HCT116 (cell line): Measurements from ENCODE around the gene MSI2. TPM values are rescaled to one million over a fixed set of nuclear protein-coding genes. Genes with fewer than 3 reads are reported as not detected.

Experiments
- ATAC-seq: fragments of 200-7000 bp; cut with Tn5 transposase; 2 replicates; pipeline ENCODE4 v1.9.1; 2020; ENCODE audit warnings: mild to moderate bottlenecking, moderate library complexity
- BruUV-seq: library from RNA; stranded (reverse); fragments of 400-500 nt; replicated peaks from 2 replicates; lab custom pipeline; 2021; lab: Mats Ljungman, UMichigan
- CTCF ChIA-PET: fragments of 300-600 bp; sonication (Branson Sonifier 250); formaldehyde crosslinking; loops from one replicate; lab custom pipeline; 2021; ENCODE audit warnings: antibody characterized with exemption; lab: Charles Lee
- POLR2A ChIA-PET: fragments of 300-600, 350-600 bp; sonication (Branson Sonifier 250); formaldehyde crosslinking; loops from one replicate; lab custom pipeline; 2021; ENCODE audit warnings: antibody characterized with exemption; lab: Charles Lee
- RAD21 ChIA-PET, 2 experiments: fragments of 300-600 bp; sonication (Branson Sonifier 250); formaldehyde crosslinking; loops; one replicate each; lab custom pipeline; 2023; ENCODE audit warnings: low total read pairs in 2 of 2; ENCODE audit not compliant: uncharacterized antibody in 2 of 2, unreplicated experiment in 2 of 2, low non-redundant PET in 1 of 2; lab: Charles Lee
- DNase-seq: peaks from one replicate; pipeline ENCODE4 v3.0.0-alpha.2; 2010; ENCODE audit warnings: low read depth, low spot score
- H2AFZ ChIP-seq: fragments of 200-600 bp; shearing (Covaris generic), sonication (generic); 2 replicates; pipeline ENCODE4 v1.6.1; 2017; ENCODE audit warnings: low read depth, mixed run types, mixed read lengths, antibody characterized with exemption, low read length; ENCODE audit not compliant: poor library complexity, severe bottlenecking
- H3K27ac ChIP-seq: 2 replicates; pipeline ENCODE4 v1.5.1; 2012; ENCODE audit warnings: low read depth, low read length
- H3K27me3 ChIP-seq: fragments of 200-600 bp; sonication (generic); 2 replicates; pipeline ENCODE4 v1.6.1; 2016; ENCODE audit warnings: mixed run types, low read length, mixed read lengths; ENCODE audit not compliant: insufficient read depth
- H3K36me3 ChIP-seq, 2 experiments: fragments of 200-500 bp in 1 of 2; fragments of 200-600 bp in 1 of 2; sonication (Bioruptor generic) in 1 of 2; sonication (generic) in 1 of 2; 2 replicates each; pipeline versions ENCODE4 v1.5.1 to v1.6.1; 2014 to 2016; ENCODE audit warnings: low read length in 2 of 2, inconsistent platforms in 1 of 2, mixed read lengths in 1 of 2, mixed run types in 1 of 2; ENCODE audit not compliant: insufficient read depth in 2 of 2, control insufficient read depth in 1 of 2
- H3K4me1 ChIP-seq, 2 experiments: fragments of 200-600 bp in 1 of 2; sonication (generic) in 1 of 2; 2 replicates each; pipeline versions ENCODE4 v1.5.1 to v1.6.1; 2012 to 2017; ENCODE audit warnings: low read length in 2 of 2, inconsistent platforms in 1 of 2, mild to moderate bottlenecking in 1 of 2, mixed read lengths in 1 of 2, mixed run types in 1 of 2, moderate library complexity in 1 of 2; ENCODE audit not compliant: insufficient read depth in 2 of 2, control insufficient read depth in 1 of 2
- H3K4me2 ChIP-seq: fragments of 200-600 bp; sonication (generic); 2 replicates; pipeline ENCODE4 v1.6.1; 2017; ENCODE audit warnings: mixed run types, low read length, mixed read lengths
- H3K4me3 ChIP-seq, 2 experiments: fragments of 200-600 bp in 1 of 2; sonication (generic) in 1 of 2; replicated peaks in 1 of 2; 2 replicates each; pipeline ENCODE4 v1.5.1; 2011 to 2016; ENCODE audit warnings: low read length in 2 of 2, control low read depth in 1 of 2, low read depth in 1 of 2, mild to moderate bottlenecking in 1 of 2, mixed read lengths in 1 of 2, mixed run types in 1 of 2
- H3K79me2 ChIP-seq: fragments of 200-600 bp; sonication (generic); 2 replicates; pipeline ENCODE4 v1.6.1; 2017; ENCODE audit warnings: mild to moderate bottlenecking, mixed run types, low read length, moderate library complexity, mixed read lengths; ENCODE audit not compliant: insufficient read depth
- H3K9ac ChIP-seq: fragments of 200-600 bp; sonication (generic); 2 replicates; pipeline ENCODE4 v1.6.1; 2016; ENCODE audit warnings: low read length, mixed read lengths
- H3K9me2 ChIP-seq: fragments of 200-600 bp; sonication (generic), shearing (Covaris generic); 2 replicates; pipeline ENCODE4 v1.6.1; 2017; ENCODE audit warnings: mixed run types, mild to moderate bottlenecking, moderate library complexity; ENCODE audit not compliant: insufficient read depth
- H3K9me3 ChIP-seq, 2 experiments: fragments of 200-500 bp in 1 of 2; fragments of 200-600 bp in 1 of 2; sonication (Bioruptor generic) in 1 of 2; sonication (generic) in 1 of 2; 2 replicates each; pipeline ENCODE4 v1.6.1; 2014 to 2017; ENCODE audit warnings: low read length in 2 of 2, mixed read lengths in 2 of 2, inconsistent platforms in 1 of 2, low read depth in 1 of 2, mild to moderate bottlenecking in 1 of 2, mixed run types in 1 of 2, moderate library complexity in 1 of 2; ENCODE audit not compliant: control insufficient read depth in 1 of 2, insufficient read depth in 1 of 2
- H4K20me1 ChIP-seq: fragments of 200-600 bp; sonication (generic), shearing (Covaris generic); 2 replicates; pipeline ENCODE4 v1.6.1; 2017; ENCODE audit warnings: mixed run types, mild to moderate bottlenecking, moderate library complexity; ENCODE audit not compliant: insufficient read depth
- CEBPB ChIP-seq: IDR thresholded peaks from 2 replicates; pipeline ENCODE4 v1.6.1; 2012; ENCODE audit warnings: low read depth
- JUND ChIP-seq: IDR thresholded peaks from 2 replicates; pipeline ENCODE4 v1.6.1; 2012
- POLR2A ChIP-seq: IDR thresholded peaks from 2 replicates; pipeline ENCODE4 v1.7.0; 2011; ENCODE audit warnings: borderline replicate concordance; ENCODE audit not compliant: insufficient read depth, insufficient read length; ENCODE audit errors: extremely low read depth
- REST ChIP-seq: IDR thresholded peaks from 2 replicates; pipeline ENCODE4 v1.6.1; 2012; ENCODE audit warnings: low read depth
- SRF ChIP-seq: IDR thresholded peaks from 2 replicates; pipeline ENCODE4 v1.6.1; 2012; ENCODE audit warnings: low read depth
- TCF7L2 ChIP-seq: IDR thresholded peaks from 2 replicates; pipeline ENCODE4 v1.7.0; 2011; ENCODE audit warnings: borderline replicate concordance, inconsistent platforms; ENCODE audit not compliant: insufficient read depth, insufficient read length; ENCODE audit errors: extremely low read depth
- YY1 ChIP-seq: IDR thresholded peaks from 2 replicates; pipeline ENCODE4 v1.6.1; 2011; ENCODE audit warnings: low read length, low read depth, moderate library complexity, mild to moderate bottlenecking; ENCODE audit not compliant: insufficient replicate concordance; ENCODE audit errors: extremely low read depth
- ZNF274 ChIP-seq: fragments of 200-500 bp; sonication (Bioruptor generic); IDR thresholded peaks from 2 replicates; pipeline ENCODE4 v1.6.1; 2014; ENCODE audit warnings: mild to moderate bottlenecking, low read depth, low read length, inconsistent platforms
- intact Hi-C: fragments of 100-400 bp; cut with micrococcal nuclease; formaldehyde crosslinking; loops from 2 replicates; pipeline ENCODE4 v1.10.0; 2022
- total RNA-seq: library from RNA; stranded (reverse); gene quantifications from one replicate; pipeline ENCODE4 v1.2.1, GENCODE V29; 2021; ENCODE audit not compliant: unreplicated experiment

Gene MSI2
- total RNA-seq, 1 experiment from 2014 or later: 137 TPM

GRCh38 chr17:57608369-57609124 lies 352.2 kb downstream of the MSI2 start:
- no peak overlapping the region for H3K4me2 ChIP-seq
- intact Hi-C loops: no loop called here
- RAD21 ChIA-PET: no interaction called here
- no peak for TF ChIP-seq CEBPB
- no peak for TF ChIP-seq JUND
- TF ChIP-seq YY1: no peak
- no peak for TF ChIP-seq POLR2A
- no peak for TF ChIP-seq ZNF274
- TF ChIP-seq SRF: no peak
- TF ChIP-seq REST: no peak
- no peak for TF ChIP-seq TCF7L2
- POLR2A ChIA-PET: no interaction called here
- H4K20me1 ChIP-seq: no peaks in the 10 kb centered on the region
- BruUV-seq: no TSS peak
- H3K27me3 ChIP-seq: no peaks in the 10 kb centered on the region
- H2AFZ ChIP-seq: no peak overlapping the region
- H3K9me3 ChIP-seq: no peaks in the 10 kb centered on the region
- H3K9me2 ChIP-seq: no peaks in the 10 kb centered on the region
- H3K4me3 ChIP-seq: no peak overlapping the region
- CTCF ChIA-PET: interaction anchor here (4.3 kb wide), 1 partner anchor 11 kb away, joined by 21 read pairs; no protein-coding TSS in a partner anchor
- H3K27ac ChIP-seq: no peak overlapping the region
- DNase-seq (no peak), ATAC-seq (no peak)
- H3K36me3 ChIP-seq: no peaks in the 10 kb centered on the region
- no peak overlapping the region for H3K9ac ChIP-seq
- peaks cover 0 to 4% of the 10 kb centered on the region in 2 experiments; a peak in 1 of 4 replicates for H3K4me1 ChIP-seq
- H3K79me2 ChIP-seq: no peaks in the 10 kb centered on the region
